ENCODE data around the gene EIF1.

EIF1 gene

DNA sequence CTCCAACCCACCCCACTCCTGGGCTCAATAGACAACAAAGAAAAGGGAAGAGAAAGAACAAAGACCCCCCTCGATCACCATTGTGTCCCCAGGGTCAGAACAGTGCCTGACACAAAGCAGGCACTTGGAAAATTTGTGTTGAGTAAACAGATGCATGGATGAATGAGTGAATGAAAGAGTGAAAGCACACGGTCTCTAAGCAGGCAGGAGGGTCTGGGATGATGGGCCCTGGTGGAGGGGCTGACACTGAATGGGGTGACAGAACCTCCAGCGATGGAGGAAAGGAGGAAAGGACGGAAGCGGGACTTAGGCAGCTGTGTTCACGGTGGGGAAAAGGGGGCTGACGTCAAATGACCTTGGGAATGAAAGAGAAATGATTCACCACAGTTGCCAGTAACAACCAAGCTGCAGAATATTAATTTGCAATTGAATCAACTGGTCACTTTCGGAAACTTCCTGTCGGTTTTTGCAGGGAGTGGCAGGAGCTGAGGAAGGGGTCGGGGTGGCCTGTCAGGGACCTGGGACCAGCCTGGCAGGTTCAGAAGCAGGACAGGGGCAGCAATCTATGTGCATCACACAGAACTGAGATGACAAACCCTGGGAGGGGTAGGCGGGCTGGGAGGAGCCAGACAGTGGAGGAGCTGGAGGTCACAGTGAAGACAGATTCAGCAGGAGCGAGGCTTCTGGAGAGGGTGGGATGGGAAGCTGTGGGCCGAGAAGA, 16.7 kb downstream of the EIF1 start:
- DNase-seq = no peak

DNA sequence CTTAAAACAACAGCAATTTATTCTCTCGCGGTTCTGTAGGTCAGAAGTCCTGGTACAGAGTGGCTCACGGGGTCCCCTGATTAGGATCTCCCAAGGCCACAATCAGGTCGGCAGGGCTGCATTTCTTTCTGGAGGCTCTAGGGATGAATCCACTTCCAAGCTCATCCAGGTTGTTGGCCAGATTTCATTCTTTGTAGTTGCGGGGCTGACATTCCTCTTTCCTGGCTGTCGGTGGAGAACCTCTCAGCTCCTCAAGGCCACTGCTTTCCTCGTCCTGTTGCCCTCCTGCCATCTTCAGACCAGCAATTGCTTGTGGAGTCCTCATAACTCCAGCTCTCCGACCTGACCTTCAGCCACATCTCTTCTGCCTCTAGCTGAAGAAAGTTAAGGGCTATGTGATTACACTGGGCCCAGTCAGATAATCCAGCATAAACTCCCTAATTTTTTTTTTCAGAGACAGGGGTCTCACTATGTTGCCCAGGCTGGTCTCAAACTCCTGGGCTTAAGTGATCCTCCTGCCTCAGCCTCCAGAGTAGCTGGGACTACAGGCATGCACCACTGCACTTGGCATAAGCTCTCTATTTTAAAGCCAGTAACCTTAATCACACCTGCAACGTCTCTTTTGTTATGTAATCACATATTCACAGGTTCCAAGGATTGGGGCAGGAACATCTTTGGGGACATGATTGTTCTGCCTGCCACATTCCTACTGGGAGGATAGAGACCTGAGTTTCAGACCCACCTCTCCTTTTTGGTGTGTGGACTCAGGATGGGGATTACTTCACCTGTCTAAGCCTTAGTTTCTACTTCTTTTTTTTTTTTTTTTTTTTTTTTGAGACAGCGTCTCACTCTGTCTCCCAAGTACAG, 19.4 kb downstream of the EIF1 start:
- DNase-seq = no peak

DNA sequence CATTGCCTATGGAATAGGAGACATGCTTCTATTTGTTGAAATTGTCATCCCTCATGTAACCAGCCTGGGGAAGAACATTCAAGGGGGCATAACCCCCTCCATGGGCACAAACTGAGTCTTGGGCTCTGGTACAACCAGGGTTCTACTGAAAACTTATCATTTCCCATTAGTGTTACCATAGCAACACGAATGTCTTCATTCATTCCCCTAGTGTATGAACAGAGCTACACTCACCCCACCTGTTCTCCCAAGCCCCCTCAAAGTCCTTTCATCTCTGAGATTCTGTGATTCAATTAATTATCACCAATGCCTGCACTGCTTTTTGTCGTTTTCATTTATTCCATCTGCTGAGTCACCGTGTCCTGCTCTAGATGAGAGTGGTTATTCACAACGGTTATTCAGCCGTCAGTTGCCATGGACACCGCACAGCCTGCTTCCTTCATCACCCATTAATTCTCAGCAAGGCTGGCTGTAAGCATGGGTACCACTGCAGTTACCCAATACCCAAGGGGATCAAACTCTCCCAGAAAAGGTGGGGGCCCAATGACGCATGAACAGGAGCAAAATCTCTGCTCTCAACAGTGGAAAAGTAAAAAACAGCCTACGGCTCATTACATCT, 21.9 kb downstream of the EIF1 start:
- peak; percentile 59 for DNase-seq

DNA sequence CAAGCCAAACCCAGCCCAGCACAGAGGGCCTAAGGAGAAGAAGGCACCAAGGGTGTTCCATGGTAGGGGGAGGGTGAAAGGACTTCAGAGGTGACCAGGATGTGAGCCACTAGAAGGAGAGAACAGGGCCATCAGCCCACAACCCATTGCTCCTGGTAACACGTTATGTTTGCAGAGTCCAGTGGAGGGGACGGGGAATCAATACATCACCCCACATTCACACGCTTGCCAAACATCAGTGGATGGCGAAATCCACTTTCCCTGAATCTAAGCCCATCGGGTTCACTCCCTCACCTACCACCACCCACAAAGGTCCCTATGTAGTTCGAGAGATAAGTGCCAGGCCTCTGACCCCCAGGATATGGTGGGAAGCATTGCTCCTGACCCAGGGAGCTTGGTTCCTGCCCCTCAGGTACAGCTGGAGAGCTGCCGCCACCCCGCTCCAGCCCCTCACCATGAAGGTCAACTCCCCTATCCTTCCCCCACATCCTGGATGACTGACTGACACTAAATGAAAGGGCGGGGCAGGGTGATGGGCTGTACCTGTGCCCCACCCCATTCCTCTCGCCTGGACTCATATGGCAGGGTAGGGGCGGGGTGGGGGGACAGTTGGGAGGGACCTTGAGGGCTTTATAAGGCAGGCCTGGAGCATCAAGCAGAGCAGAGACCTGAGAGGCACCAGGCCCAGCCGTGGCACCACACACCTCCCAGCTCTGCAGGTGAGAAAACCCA, 23.1 kb downstream of the EIF1 start, which contains the start of gene GAST:
Gene GAST, plus strand, starts transcription at position 663 of the 732 bp plus-strand sequence. CDS start 3,106 bp downstream, outside the sequence.
- DNase-seq = no peak

DNA sequence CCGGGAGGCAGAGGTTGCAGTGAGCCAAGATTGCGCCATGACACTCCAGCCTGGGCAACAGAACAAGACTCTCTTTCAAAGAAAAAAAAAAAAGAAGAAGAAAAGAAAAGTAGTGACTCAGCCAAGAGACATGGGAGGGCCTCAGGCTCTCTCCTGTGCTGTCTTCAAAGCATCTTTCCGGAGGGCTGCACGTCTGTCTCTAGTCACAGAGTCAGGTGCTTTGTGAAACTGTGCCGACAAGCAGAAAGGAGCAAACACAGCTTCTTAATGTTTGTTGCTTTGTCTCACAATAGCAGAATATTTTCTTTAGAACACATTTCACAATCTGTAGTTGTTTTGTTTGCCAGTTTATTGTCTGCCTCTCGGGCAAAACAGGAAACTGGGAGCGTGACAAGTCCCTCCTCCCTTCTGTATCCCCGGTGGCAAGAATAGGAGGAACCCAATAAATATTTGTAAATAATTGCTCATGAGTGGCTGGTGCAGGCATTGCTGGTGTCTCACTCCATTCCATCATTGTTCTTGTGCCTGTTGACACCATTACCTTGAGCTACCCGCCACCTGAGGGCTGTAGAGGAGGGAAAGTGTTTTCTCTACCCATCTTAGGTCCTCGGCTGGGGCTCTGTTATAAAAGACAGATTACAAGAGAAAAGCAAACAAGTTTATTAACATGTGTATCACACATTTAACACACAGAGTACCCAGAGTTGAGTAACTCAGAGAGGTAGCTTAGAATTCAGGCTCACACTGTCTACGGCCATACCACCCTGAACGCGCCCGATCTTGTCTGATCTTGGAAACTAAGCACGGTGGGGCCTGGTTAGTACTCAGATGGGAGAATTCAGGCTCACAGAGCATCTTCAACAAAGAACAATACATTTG, 29.0 kb downstream of the EIF1 start:
- DNase-seq = no peak

DNA sequence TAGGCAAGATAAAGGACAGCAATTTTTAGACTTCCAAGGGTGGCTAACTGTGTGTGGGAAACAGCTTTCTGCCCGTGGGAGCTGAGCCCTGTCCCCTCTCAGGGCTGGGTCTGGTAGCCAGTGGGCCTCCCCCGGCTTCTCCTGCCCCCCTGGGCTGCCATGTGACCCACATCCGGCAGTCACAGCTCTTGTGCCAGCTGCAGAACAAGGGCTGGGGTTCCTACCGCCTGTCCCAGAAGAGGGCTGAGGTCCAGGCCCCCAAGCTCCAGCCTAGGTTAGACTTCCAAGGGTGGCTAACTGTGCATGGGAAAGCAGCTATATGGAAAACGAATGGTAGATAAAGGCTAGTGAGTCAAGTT, 29.6 kb downstream of the EIF1 start:
- no peak for DNase-seq

DNA sequence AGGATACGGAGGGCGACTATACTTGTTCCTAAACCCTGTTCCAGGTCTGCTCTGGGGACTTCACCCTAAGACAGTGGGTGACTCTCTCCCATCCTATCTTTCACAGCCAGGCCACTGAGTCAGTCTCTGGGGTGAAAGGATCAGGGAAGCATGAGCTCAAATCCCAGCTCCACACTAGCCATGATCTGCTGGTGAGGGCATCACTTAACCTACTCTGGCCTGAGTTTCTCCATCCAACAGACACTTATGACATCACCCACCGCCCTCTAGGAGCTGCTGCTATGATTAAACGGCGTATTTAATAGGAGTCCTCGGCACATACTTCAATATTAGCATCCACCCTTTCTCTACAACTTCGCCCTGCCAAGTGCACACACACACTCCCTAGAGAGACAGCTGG, 33.5 kb downstream of the EIF1 start:
- no peak for DNase-seq

DNA sequence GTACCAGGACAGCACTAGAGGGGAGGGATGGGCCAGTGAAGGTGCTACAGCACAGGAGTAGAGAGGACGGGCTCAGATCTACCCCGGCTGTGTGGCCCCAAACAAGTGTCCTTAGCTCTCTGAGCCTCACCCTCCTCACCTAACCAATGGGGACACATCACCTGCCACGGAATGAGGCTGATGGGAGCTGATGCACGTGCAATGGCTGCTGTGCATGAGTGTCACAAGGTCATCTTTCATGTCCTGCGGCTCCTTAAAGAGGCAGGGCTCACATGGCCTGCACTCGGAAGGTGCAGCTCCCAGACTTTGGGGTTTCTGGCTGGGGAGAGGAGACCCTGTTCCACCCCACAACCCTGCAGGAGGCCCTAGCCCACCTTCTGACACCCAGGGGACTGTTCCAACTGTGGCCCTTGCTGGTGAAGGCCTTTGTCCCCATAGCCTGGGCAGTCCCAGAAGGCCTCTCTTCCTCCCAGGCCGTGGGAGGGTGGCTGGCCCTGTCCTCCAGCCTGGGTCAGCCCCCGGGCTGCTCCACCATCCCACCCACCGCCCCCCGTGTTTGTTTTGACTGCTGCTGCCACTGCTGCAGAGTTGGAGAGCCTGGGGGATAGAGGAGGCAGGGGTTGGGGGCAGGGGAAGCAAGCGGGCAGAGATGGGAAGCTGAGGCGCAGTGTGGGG, 35.3 kb downstream of the EIF1 start:
- DNase-seq = no peak

DNA sequence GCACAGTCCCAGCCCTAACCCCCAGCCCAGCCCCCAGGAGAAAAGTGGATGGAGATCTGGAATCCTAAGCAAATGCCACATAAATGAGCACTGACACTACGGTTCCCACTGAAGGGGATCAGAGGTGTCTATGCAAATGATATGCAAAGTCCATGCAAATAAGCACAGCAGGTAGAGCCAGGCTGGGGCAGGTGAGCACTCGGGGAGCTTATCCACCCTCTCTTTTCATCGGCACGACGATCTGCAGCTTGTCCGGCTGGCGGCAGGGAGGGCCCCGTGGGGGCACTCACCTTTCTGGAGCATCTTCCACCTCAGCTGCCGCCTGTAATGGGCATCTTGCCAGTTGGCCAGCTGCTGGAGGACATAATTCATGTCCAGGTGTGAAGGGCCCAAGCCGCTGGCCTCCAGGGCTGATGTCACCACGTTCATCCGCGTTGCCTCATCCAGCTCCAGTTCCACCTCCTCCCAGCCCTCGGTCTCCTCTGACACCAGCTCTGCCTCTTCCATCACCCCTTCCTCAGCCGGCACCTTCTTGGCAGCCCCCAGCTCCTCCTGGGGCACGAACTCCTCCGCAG, 35.9 kb downstream of the EIF1 start:
- peak; percentile 19 for DNase-seq

DNA sequence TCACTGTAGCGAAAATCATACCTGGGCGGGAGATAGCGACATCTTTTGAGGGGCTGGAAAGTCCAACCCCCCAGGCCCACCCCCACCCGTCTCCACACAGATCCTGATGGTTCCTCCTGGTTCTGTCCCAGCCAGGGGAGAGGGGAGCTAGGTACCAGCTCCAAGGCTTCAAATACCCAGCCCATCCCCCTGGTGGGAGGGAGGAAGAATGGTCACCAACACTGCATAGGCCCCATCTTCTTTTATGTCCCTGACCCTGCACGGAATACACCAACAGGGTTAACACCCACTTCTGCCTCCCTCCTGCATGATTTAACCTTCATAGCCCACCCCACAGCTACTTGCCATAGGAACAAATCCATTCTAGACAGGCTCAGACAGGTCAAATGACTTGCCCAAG, 36.4 kb downstream of the EIF1 start:
- DNase-seq = no peak

DNA sequence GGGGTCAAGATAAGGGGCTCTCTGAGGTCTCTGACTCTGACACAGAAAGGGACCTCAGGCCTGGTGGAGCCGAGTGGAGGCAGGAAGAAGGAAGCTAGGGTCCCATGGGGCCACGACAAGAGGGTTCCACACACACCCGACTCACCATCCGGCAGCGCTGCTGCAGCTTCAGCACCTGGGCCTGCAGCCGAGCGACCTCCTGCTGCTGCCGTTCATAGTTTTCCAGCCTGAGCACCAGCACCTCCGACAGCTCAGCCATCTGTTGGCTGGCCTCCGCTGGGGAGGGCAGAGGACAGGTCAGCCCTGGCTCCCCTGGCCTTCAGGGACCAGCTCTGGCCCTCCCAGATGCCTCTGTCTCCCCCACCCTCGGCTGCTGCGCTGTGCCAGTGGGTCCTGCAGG, 39.4 kb downstream of the EIF1 start:
- no peak for DNase-seq

DNA sequence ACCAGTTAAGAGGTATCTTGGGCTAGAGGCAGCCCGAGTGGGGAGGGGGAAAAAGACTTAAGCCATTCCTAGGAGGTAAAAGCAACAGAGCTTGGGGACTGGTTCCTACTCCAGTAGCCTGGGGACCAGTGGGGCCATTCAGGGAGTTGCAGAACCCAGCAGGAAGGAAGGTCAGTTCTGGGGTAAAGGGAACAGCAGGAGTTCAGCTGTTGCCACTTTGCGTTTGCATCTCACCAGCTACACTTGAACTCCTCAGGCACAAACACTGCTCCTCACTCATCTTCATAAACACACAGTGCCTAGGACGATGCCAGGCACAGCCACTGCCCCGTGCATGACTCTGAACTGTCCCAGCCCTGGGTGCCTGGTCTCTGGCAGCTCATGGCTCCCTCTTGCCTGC, 41.8 kb downstream of the EIF1 start:
- DNase-seq = no peak

DNA sequence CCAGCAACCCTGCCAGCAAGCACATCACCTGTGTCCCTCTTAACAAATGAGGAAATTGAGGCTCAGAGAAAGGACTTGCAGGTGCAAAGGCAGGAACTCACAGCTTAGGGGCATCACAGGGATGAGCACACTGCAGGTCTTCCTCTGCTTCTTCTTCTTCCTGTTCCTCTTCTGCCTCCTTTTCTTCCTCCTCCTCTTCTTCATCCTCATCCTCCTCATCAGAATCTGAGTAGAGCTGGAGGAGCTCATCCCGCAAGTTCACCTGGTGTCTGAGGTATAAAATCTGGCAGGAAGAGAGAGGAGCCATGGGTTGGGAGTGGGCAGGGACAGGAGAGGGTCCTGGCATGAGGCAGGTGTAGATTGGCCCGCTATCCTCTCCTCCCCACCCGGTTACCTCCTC, 43.2 kb downstream of the EIF1 start:
- no peak for DNase-seq

DNA sequence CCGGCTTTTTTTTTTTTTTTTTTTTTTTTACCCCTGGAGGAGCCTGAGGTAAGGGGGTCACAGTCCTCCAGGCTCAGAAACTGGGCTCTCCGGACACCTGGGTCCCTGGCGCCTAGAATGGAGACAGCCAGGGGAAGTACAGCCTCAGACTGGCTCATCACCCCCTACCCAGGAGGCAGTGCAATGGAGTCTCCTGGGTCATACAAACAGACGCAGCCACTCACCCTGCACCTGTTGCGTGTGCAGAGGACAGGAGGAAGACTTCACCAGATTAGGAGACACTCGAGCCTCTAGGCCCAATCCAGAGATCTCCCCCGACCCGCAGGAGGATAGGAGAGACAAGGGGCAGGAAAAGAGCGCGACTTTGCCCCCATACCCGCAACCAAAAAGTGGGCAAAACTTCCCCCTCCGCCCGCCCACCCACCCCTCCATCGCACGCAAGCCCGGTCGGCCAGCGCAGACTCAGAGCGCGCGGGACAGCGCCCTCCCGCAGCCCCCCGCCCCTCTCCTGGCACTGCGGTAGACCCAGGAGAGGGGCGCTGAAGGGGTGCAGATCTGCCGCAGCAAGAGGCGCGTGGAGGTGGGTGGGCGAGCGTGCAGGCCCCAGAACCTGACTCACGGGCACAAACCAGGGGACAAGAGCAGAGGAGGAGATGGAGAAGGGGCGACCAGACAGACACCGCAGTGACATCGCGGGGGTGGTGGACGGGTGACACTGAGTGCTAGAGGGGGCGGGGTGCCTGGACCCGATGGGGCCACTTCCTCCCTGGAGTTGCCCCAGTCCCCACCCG, 44.9 kb downstream of the EIF1 start:
- no peak for DNase-seq

DNA sequence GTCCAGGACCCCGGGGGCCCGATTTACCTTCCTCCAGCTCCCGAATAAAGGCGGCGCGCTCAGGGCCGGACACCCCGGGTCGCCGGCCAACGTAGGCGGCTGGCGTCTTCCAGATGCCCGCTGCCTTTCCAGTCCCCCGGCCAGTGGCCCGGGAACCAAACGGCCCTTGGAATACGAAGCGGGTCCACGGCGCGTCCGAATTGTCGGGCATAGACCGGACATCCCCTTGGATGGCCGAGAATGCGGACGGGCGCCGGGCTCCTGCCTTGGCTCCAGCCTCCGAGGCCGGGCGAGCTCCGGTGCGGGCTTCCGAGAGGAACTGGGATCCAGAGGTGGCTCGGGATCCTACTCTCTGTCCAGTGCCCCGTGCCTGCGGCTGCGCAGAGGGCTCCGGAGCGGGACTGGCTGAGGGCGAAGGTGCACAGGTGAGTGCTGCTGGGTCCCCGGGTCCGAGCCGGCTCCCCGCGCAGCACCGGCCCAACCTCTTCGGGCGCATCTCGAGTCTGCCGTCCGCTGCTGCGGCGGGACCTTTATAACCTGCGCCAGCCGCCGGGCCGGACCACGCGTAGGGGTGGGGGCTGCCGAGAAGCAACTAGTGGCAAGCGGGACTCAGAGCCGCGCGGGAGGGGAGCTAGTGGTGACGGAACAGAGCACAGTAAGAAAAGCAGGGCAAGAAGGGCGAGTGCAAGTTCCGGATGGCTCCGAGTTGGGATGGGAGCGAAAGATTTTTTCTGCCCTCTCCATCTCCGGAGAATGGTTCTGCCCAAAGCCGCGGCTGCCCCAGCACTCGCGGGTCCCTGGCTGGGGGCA, 45.7 kb downstream of the EIF1 start, which contains the start of gene HAP1:
Gene HAP1, minus strand, starts transcription at position 505 of the 810 bp plus-strand sequence. Its CDS starts 9 bp downstream, at position 496.
- peak; percentile 50 for DNase-seq

DNA sequence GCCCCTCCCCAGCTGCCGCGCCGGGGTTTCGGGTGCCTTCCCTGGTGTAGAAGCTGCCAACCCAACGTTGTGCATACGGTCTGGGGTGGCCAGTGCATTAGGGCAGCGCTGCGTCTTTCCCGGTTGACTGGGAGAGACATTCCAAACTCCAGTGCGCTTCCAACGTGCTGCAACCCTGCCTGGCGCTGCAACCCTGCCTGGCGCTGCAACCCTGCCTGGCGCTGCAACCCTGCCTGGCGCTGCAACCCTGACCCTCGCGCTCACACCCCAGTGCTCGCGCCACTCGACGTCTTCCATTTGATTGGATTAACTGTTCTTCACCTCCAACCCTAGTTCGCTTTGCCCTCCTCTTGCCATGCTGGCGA, 46.2 kb downstream of the EIF1 start:
- peak; percentile 39 for DNase-seq

DNA sequence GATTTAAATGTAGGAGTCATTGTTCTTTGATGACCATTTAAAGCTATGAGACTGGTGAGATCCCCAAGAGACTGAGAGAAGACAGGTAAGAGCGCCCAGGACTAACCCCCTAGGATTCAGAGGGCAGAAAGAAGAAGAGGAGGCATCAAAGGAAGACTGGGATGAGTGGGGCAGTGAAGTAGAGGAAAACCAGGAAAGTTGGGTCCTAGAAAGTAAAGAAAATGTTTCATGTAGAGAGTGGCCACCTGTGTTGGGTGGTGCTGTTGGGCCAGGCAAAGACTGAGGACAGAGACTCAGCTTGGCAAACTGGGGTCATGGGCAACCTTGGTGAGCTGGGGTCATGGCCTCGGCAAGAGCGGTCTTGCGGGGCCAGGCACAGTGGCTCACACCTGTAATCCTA, 47.1 kb downstream of the EIF1 start:
- DNase-seq = no peak

DNA sequence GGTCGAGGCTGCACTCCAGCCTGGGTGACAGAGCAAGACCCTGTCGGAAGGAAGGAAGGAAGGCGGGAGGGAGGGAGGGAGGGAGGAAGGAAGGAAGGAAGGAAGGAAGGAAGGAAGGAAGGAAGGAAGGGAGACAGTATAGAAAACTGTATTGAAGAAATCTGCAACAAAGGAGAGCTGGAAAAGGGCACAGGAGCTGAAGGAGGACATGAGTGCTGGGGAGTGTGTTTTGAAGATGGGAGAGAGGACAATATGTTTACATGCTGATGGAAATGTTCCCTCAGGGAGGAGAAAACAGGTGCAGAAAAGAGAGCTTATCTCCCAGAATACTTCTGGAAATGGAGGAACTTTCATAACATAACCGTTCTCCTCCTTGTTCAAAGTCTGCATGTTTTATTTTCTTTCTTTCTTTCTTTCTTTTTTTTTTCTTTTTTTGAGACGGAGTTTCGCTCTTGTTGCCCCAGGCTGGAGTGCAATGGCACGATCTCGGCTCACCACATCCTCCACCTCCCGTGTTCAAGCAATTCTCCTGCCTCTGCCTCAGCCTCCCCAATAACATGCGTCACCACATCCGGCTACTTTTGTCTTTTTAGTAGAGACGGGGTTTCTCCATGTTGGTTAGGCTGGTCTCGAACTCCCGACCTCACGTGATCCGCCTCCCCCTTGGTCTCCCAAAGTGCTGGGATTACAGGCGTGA, 48.4 kb downstream of the EIF1 start:
- no peak for DNase-seq

DNA sequence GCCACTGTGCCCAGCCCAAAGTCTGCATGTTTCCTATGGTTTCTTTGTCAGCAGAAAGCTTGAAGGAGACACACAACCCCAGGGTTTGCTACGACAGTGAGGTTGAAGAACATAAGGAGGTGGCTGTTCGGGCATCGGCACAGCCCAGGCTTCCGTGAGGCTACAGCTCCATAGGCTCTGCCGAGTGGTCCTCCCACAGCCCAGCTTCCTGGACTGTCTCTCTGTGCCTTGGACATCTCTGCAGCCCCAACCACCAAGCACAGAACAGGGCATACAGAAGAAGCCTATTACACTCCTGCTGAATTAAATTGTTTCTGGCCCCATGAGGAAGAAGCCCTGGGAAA, 49.0 kb downstream of the EIF1 start:
- no peak for DNase-seq

All from DMS79 treated with DMSO at 0.1 percent for 48 hours (cell line).